B cell (primary cell): ENCODE measurements around the gene SERHL2.

Experiments used
- CTCF ChIP-seq: fragments of 200-600 bp; IDR thresholded peaks from one replicate; pipeline ENCODE4 v1.8.0; 2022; ENCODE audit warnings: antibody characterized with exemption, mild to moderate bottlenecking
- EZH2 ChIP-seq: IDR thresholded peaks from 2 replicates; pipeline ENCODE4 v1.6.1; 2012; ENCODE audit warnings: borderline replicate concordance, low read depth, mild to moderate bottlenecking, moderate library complexity, low read length; ENCODE audit not compliant: insufficient read depth, poor library complexity, severe bottlenecking

- TF ChIP-seq CTCF (no peak), EZH2 (no peak)
These were observed 44.2 kb upstream of the SERHL2 start for GRCh38 chr22:42509548-42509947.
